T-helper 17 cell (primary cell): ENCODE data around the gene TDP1. TPM values are rescaled to one million over a fixed set of nuclear protein-coding genes. Genes with fewer than 3 reads are reported as not detected.

Source experiments
- ATAC-seq: fragments of 150-1000 bp; cut with Tn5 transposase; 2 replicates; pipeline ENCODE4 v1.10.0; 2021; ENCODE audit warnings: mild to moderate bottlenecking, moderate library complexity
- DNase-seq, 3 donors: peaks; one replicate each; pipeline versions ENCODE4 v3.0.0 to v3.0.0-alpha.2; 2020 to 2021
- H3K9me3 ChIP-seq: one replicate; pipeline ENCODE4 v1.7.0; 2013; ENCODE audit warnings: low read length, mild to moderate bottlenecking; ENCODE audit not compliant: control insufficient read depth, poor library complexity, severe bottlenecking
- H3K27ac Mint-ChIP-seq: one replicate; pipeline ENCODE4 v1.8.0; 2022; ENCODE audit warnings: mild to moderate bottlenecking, moderate library complexity, mixed read lengths
- H3K27me3 Mint-ChIP-seq: one replicate; pipeline ENCODE4 v1.8.0; 2022; ENCODE audit warnings: mixed read lengths
- H3K36me3 Mint-ChIP-seq: one replicate; pipeline ENCODE4 v1.8.0; 2022; ENCODE audit warnings: low read depth, mixed read lengths
- H3K4me1 Mint-ChIP-seq: one replicate; pipeline ENCODE4 v1.8.0; 2022; ENCODE audit warnings: mild to moderate bottlenecking, mixed read lengths
- H3K4me3 Mint-ChIP-seq: one replicate; pipeline ENCODE4 v1.8.0; 2022; ENCODE audit warnings: mild to moderate bottlenecking, moderate library complexity, mixed read lengths
- total RNA-seq, 4 donors: library from RNA in 2 of 4; stranded (reverse) in 2 of 4; gene quantifications; one replicate each; pipeline ENCODE4 v1.2.3 and lab custom pipeline; 2022 to 2026

Gene TDP1
- total RNA-seq, 2 donors from 2014 or later, result 50.5 to 53.9 TPM

DNA sequence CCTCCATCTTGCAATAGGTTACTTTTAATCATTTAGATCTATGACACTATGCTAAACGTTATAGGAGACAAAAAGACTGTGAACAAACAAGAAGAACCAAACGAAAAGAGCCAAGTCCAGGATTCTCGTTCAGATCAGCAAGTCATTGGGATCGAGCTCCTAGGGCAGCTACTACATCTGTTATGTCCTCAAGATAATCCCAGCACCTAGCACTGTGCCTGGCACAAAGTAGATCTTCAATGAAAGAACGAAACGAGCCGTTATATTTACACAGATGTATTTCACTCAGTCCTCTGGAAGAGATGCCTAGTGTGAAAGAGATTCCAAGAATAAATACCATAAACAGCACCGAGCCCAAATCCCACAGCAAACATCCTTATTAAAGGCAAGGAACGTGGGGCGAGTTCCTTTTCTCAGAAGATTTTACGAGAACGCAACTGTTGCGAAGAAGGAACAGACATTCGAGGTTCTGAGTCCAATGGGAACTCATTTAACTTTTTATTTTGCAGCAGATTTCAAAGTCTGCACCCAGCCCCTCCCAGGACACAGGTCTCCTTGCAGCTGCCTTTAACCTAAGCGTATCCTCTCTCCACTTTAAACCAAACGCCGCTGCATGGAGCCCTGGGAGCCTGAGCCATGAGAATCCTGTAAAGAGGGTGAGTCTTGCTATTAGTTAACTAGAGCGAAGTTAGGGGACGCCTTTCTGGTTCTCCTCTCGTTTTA, 544 bp upstream of the TDP1 start:
- Mint-ChIP-seq H3K36me3 (peaks cover 2% of the 10 kb centered on the region), H3K27me3 (no peaks in the 10 kb centered on the region), H3K27ac (peak overlapping the region; percentile 94), H3K4me3 (peak overlapping the region; percentile 97), H3K4me1 (peaks cover 27% of the 10 kb centered on the region)
- no peaks in the 10 kb centered on the region for H3K9me3 ChIP-seq
- DNase-seq (no peak), ATAC-seq (peak; percentile 15)

DNA sequence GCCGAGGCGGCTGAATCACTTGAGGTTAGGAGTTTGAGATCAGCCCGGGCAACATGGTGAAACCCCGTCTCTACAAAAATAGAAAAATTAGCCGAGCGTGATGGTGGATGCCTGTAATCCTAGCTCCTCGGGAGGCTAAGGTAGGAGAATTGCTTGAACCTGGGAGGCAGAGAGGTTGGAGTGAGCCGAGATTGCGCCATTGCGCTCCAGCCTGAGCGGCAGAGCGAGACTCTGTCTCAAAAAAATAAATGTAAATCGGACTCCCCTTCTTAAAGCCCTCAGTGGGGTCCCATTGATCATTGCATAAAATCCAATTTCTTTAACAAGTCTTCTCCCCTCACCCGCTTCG, 908 bp downstream of the TDP1 start:
- Mint-ChIP-seq H3K36me3 (no peaks in the 10 kb centered on the region), H3K27ac (peak overlapping the region; percentile 94), H3K4me3 (peak overlapping the region; percentile 94), H3K4me1 (peaks cover 41% of the 10 kb centered on the region), H3K27me3 (no peaks in the 10 kb centered on the region)
- H3K9me3 ChIP-seq, result no peaks in the 10 kb centered on the region
- DNase-seq, result no peak
- ATAC-seq, result no peak

DNA sequence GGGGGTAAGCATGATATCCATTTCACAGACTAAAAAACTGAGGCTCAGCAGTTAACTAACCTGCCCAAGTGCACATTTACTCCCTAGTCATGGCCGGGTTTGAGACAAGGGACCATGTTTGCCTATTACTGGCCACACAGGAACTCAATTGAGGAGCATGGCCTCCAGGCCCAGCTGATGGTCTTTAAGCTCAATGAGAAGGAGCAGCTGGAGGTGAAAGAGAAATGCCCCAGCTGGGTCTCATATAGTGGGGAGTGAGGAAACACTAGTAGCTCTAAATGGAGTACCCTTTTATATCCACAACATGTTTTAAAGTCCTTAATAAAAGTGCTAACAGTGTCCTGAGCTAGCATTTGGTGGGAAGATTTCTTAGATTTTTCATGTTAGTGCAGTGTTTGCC, 1.6 kb downstream of the TDP1 start:
- H3K4me1 Mint-ChIP-seq, result peaks cover 42% of the 10 kb centered on the region
- H3K27ac Mint-ChIP-seq, result peak overlapping the region; percentile 94
- no peak for ATAC-seq
- peak overlapping the region; percentile 94 for H3K4me3 Mint-ChIP-seq
- no peaks in the 10 kb centered on the region for H3K36me3 Mint-ChIP-seq
- no peak for DNase-seq
- H3K9me3 ChIP-seq, result no peaks in the 10 kb centered on the region
- H3K27me3 Mint-ChIP-seq, result no peaks in the 10 kb centered on the region

DNA sequence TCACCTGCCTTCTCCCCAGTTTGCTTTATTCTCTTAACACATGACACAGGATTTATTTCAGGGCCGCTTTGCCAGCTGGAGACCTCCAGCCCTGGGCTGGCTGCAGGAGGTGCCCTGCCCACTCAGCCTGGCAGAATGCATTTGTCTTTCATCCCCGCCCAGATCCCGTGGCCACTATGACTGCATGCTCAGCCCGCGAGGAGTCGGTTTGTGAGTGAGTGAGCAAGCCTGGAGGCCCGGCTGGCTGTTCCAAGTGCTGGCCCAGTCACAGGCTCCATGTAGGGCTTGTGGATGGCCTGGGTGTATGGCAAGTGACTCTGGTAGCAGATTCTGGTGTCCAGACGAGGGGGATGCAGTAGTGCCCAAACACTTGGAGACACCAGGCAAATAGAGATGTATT, 2.1 kb downstream of the TDP1 start:
- Mint-ChIP-seq H3K4me1 (peaks cover 42% of the 10 kb centered on the region), H3K4me3 (peak overlapping the region; percentile 25), H3K27ac (peak overlapping the region; percentile 94), H3K27me3 (no peaks in the 10 kb centered on the region), H3K36me3 (peaks cover 3% of the 10 kb centered on the region)
- DNase-seq (no peak), ATAC-seq (no peak)
- no peaks in the 10 kb centered on the region for H3K9me3 ChIP-seq

DNA sequence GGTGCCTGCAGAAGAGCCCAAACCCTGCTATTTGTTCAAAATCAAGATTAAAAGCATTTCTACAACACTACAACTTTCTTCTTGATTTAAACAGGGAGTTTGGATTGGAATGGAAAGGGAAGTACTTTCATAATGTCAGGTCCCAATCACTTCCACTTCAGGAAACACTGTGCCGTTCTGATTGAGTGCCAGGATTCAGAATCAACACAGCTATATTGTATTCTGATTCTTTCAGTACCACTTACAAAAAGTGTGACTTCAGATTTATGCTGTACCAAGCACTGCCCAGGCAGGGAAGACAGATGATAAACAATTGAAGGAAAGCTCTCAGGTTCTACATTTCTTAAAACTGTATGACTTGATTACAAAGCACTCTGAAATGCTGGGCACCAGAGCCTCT, 3.2 kb downstream of the TDP1 start:
- H3K4me1 Mint-ChIP-seq, result peaks cover 46% of the 10 kb centered on the region
- H3K4me3 Mint-ChIP-seq, result no peak overlapping the region
- ATAC-seq, result no peak
- no peaks in the 10 kb centered on the region for H3K27me3 Mint-ChIP-seq
- DNase-seq, result no peak
- H3K9me3 ChIP-seq, result no peaks in the 10 kb centered on the region
- no peak overlapping the region for H3K27ac Mint-ChIP-seq
- peaks cover 3% of the 10 kb centered on the region for H3K36me3 Mint-ChIP-seq

DNA sequence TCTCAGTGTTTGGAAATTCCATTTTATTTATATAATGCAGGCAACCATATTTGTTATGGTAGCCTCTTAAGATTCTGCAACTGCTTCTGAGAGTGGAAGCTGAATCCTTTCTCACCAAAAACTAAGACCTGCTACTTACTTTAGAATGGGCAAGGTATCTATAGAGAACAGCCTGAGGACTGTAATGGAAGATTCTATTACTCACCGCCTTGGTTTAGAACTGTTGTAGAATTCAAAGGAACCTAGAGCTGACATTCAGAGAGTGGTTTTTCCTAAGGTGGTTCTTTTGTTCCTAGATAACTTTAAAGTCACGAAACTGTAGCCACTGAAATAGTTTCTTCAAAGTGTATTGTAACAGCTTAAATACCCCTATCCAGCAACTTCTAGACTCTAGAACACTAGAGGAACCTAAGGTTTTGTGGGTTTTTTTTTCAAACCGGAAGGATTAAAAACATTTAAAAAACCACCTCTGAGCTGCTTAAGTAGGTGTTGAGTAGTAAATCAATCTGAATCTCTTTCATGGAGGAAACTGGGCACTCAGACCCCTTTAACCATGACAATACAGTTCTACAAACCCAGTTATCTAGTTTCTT, 4.2 kb downstream of the TDP1 start:
- no peaks in the 10 kb centered on the region for H3K27me3 Mint-ChIP-seq
- peak overlapping the region; percentile 4 for H3K4me3 Mint-ChIP-seq
- peak; percentile 13 for ATAC-seq
- H3K9me3 ChIP-seq, result no peaks in the 10 kb centered on the region
- peaks cover 3% of the 10 kb centered on the region for H3K36me3 Mint-ChIP-seq
- peak overlapping the region; percentile 93 for H3K27ac Mint-ChIP-seq
- peaks cover 41% of the 10 kb centered on the region for H3K4me1 Mint-ChIP-seq
- DNase-seq, result no peak

DNA sequence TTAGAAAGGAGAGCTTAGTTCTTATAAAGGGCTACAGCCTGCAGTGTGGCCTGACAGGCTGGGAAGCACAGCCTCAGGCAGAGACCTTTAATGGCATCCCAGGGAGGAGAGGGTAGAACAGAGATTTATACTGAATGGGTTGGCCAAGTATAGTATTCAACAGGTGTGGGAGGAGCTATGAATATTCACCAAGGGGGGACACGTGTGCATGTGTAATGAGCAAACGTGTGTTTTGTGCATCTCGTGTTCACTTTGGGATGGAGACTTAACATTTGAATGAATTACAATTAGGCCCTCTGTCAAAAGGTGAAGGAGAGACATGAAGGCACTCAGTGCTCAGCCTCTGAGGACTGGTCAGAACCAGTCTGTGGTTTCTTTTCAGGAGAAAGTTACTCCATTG, 5.2 kb downstream of the TDP1 start:
- Mint-ChIP-seq H3K36me3 (peaks cover 3% of the 10 kb centered on the region), H3K27me3 (no peaks in the 10 kb centered on the region), H3K4me3 (no peak overlapping the region), H3K27ac (peak overlapping the region; percentile 93), H3K4me1 (peaks cover 41% of the 10 kb centered on the region)
- no peaks in the 10 kb centered on the region for H3K9me3 ChIP-seq
- no peak for ATAC-seq
- no peak for DNase-seq

DNA sequence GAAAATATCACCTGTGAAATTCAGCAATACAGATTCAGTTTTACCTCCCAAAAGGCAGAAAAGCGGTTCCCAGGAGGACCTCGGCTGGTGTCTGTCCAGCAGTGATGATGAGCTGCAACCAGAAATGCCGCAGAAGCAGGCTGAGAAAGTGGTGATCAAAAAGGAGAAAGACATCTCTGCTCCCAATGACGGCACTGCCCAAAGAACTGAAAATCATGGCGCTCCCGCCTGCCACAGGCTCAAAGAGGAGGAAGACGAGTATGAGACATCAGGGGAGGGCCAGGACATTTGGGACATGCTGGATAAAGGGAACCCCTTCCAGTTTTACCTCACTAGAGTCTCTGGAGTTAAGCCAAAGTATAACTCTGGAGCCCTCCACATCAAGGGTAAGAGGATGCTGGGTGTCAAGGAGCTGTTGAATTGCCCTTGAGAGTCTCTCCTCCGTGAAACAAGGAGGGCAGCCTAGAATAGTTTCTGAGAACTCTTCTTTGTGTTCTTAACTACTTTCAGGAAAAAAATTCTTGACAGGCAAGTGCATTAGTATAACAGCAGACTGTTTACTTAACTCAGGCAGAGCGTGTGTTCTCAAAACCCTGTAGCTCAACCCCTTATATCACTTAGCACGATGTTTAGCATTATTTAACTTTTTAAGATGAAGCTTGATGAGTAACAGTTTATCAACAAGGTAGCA, 7.7 kb downstream of the TDP1 start:
- Mint-ChIP-seq H3K4me1 (peaks cover 33% of the 10 kb centered on the region), H3K4me3 (no peak overlapping the region), H3K27me3 (no peaks in the 10 kb centered on the region), H3K27ac (peak overlapping the region; percentile 70), H3K36me3 (peaks cover 3% of the 10 kb centered on the region)
- DNase-seq (no peak), ATAC-seq (no peak)
- no peaks in the 10 kb centered on the region for H3K9me3 ChIP-seq

DNA sequence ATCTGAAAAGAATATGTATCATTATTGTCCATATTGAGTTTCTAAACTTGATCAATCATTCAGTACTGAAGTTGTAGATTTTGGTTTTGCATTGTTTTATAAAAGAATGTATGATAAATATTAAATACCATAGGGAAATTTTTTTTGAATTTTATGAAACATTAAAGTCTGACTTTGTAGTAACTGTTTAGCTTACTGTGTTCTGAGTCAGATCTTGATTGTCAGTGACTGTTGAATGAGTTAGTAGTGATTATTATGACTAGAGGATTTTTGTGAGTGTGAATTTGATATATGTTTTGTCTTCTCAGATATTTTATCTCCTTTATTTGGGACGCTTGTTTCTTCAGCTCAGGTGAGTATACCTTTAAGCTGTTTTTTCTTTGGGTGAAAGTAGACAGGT, 10.1 kb downstream of the TDP1 start:
- Mint-ChIP-seq H3K27me3 (no peaks in the 10 kb centered on the region), H3K36me3 (peaks cover 6% of the 10 kb centered on the region), H3K4me1 (peaks cover 25% of the 10 kb centered on the region), H3K27ac (no peak overlapping the region), H3K4me3 (no peak overlapping the region)
- ATAC-seq, result no peak
- DNase-seq, result no peak
- no peaks in the 10 kb centered on the region for H3K9me3 ChIP-seq

DNA sequence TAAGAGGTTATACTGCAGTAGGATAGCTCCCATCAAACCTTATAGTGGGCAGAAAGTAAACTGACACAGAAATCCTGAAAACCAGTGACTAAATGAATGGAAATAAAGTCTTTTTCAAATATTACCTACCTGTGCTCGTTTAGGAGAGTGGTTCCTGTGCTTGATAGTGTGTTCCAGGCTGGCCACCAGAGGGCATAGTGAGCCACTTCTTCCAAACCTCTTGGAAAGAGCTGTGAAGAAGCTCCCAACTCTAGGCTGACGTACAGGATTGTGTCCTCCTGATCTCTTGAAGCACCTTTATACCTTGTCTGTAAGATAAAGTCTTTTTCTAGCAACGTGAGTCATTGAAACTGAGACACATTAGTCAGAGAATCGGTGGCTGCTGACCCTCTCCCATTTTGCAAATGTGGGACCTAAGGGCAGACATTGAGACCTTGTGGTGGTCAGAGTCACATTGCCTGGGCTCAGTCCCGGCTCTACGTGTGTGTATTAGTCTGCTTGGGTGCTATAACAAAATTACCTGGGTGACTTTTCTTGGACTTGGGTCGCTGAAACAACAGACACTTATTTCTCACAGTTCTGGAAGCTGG, 17.6 kb downstream of the TDP1 start:
- Mint-ChIP-seq H3K4me1 (peaks cover 12% of the 10 kb centered on the region), H3K27ac (no peak overlapping the region), H3K27me3 (no peaks in the 10 kb centered on the region), H3K36me3 (peaks cover 14% of the 10 kb centered on the region), H3K4me3 (no peak overlapping the region)
- peak; percentile 69 for ATAC-seq
- DNase-seq, result peak in 2 of 3 donors; percentile 14 to 36
- no peaks in the 10 kb centered on the region for H3K9me3 ChIP-seq

DNA sequence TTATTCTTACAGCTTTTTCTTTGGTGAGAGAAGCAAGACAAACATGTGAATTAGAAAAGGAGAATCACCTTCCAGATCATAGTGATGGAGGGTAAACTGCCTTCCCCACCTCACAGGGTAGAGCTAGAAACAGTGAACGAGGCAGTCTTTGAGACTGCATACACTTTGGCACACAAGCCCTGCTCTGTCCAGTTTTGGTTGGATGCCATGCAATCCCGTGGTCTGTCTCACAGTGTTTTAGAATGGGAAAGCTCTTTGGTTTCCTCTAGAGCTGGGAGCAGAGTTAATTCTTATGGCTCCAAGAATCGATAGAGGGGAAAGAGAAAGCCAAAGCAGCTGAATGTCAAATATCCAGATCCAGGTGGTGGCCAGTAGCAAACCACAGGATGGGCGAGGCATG, 21.9 kb downstream of the TDP1 start:
- no peaks in the 10 kb centered on the region for H3K9me3 ChIP-seq
- H3K27me3 Mint-ChIP-seq, result no peaks in the 10 kb centered on the region
- H3K36me3 Mint-ChIP-seq, result peaks cover 9% of the 10 kb centered on the region
- H3K4me1 Mint-ChIP-seq, result peaks cover 8% of the 10 kb centered on the region
- DNase-seq (no peak), ATAC-seq (no peak)
- no peak overlapping the region for H3K27ac Mint-ChIP-seq
- no peak overlapping the region for H3K4me3 Mint-ChIP-seq

DNA sequence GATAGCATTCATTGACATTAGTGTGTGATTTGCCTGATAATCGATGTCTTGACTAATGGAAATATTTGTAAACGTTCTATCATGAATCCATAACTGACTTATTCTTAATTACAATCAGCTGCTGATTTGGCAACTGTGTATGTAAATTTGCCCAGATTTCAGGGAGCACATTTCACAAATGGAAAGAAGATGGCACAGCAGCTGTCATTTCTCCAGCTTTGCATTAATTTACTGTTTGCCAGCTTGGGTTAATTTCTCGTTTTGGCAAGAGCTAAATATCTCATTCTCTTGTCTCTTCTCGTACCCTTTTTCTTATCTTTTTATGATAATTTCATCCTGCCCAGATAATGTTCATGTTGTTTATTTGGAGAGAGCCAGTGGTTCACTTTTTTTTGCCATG, 22.9 kb downstream of the TDP1 start:
- Mint-ChIP-seq H3K27ac (no peak overlapping the region), H3K4me1 (peaks cover 4% of the 10 kb centered on the region), H3K27me3 (no peaks in the 10 kb centered on the region), H3K36me3 (peaks cover 9% of the 10 kb centered on the region), H3K4me3 (no peak overlapping the region)
- no peak for ATAC-seq
- H3K9me3 ChIP-seq, result no peaks in the 10 kb centered on the region
- DNase-seq, result no peak

DNA sequence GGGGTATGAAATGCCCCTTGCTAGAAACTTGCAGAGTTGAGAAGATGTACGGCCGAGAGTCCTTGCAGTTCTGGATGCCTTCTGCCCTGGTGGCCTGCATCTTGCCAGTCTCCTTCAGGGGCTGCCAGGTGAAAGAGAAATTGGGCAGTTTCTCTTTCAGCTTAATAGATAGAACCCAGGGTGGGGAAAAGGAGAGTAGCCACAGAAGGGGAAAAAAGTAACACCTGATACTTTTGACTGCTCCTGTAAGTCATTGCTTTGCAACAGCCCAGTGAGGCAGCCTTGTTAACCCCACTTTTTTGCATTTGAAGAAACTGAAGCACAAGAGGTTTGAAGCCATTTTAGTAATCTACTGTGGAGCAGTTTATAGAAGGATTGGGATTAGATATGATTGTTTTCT, 27.6 kb downstream of the TDP1 start:
- Mint-ChIP-seq H3K4me3 (no peak overlapping the region), H3K27ac (no peak overlapping the region), H3K4me1 (peaks cover 2% of the 10 kb centered on the region), H3K27me3 (no peaks in the 10 kb centered on the region), H3K36me3 (peaks cover 10% of the 10 kb centered on the region)
- H3K9me3 ChIP-seq, result no peaks in the 10 kb centered on the region
- DNase-seq (no peak), ATAC-seq (no peak)
